ENCODE measurements around the gene DCAF12. TPM values are rescaled to one million over a fixed set of nuclear protein-coding genes. Genes with fewer than 3 reads are reported as not detected.

DCAF12 gene
- 38.3 TPM for total RNA-seq (2021; ENCODE audit: unreplicated experiment)
- 25.2 TPM for polyA plus RNA-seq (2012; ENCODE audit: insufficient read length)
- Bru-seq, nascent RNA: percentile 75 among the genes with signal in this experiment
- percentile 83 among the genes with signal in this experiment for BruChase-seq, experiment 1, labeled RNA remaining after a 2-hour chase
- BruChase-seq, experiment 2, labeled RNA remaining after a 6-hour chase: percentile 79 among the genes with signal in this experiment
- long read RNA-seq, transcript DCAF12-201 (9 exons, 3,667 nt): major isoform, 82 of 101 reads
- long read RNA-seq, partial matches to known transcripts: 3 of 101 reads
- long read RNA-seq, other reads (novel, unspliced or antisense): 16 of 101 reads

DNA sequence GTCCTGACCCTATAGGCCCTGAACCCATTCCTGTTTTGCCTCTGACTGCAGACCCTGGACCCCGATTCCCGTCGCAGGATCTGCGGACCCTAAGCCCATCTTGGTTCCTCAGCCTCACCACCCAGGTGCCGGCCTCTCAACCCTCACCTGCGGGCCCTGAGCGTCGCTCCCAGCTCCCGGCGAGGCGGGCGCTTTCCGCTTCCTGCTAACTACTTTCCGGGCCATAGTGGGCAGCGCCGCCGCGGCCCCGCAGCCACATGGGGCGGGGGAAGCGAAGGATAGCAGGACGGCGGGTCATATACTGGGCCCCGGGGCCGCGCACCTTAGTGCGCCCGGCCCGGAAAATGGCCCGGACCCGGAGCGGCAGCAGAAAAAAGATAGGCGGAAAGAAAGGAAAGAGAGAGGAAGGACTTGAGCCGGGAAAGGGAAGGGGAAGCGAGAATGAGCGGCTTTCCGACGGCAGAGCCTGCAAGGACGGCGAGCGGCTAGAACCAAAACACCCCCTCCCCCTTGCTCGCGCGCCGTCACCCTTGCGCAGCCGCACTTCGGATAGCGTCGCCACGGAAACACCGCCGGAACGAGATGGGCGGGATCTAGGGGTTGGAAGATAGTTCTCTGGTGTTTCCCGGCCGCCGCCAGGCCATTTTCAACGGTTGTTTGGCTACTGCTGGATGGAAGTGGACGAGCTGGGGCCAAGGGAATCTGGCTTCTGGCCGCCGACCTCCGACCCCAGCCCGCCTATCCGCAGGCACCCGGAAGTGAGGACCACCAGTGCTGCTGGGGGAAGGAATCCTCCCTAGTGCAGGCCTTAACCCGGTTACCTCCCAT, at the start of gene DCAF12:
TSS of gene DCAF12 (minus strand) at position 492 of the 828 bp plus-strand sequence. CDS start at position 225, 267 bp downstream.
- TF ChIP-seq, protein P1, sequence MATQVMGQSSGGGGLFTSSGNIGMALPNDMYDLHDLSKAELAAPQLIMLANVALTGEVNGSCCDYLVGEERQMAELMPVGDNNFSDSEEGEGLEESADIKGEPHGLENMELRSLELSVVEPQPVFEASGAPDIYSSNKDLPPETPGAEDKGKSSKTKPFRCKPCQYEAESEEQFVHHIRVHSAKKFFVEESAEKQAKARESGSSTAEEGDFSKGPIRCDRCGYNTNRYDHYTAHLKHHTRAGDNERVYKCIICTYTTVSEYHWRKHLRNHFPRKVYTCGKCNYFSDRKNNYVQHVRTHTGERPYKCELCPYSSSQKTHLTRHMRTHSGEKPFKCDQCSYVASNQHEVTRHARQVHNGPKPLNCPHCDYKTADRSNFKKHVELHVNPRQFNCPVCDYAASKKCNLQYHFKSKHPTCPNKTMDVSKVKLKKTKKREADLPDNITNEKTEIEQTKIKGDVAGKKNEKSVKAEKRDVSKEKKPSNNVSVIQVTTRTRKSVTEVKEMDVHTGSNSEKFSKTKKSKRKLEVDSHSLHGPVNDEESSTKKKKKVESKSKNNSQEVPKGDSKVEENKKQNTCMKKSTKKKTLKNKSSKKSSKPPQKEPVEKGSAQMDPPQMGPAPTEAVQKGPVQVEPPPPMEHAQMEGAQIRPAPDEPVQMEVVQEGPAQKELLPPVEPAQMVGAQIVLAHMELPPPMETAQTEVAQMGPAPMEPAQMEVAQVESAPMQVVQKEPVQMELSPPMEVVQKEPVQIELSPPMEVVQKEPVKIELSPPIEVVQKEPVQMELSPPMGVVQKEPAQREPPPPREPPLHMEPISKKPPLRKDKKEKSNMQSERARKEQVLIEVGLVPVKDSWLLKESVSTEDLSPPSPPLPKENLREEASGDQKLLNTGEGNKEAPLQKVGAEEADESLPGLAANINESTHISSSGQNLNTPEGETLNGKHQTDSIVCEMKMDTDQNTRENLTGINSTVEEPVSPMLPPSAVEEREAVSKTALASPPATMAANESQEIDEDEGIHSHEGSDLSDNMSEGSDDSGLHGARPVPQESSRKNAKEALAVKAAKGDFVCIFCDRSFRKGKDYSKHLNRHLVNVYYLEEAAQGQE (IDR thresholded peaks at IDR 0.05; ENCODE audit: insufficient read depth in 1 of 2, low read depth in 2 of 2, low read length in 1 of 2): peak in 1 of 2 experiments; percentile 21; a peak in 1 of 4 replicates
- peak; percentile 88 for TF ChIP-seq POLR2AphosphoS5 (IDR thresholded peaks at IDR 0.05; ENCODE audit: low read depth, low read length)
- no peak for TF ChIP-seq TCF7L2 (IDR thresholded peaks at IDR 0.05; ENCODE audit: low read depth, low read length)
- peak; percentile 94; the same call in 1 of the 2 replicates for TF ChIP-seq SIN3A (IDR thresholded peaks at IDR 0.05; ENCODE audit: borderline replicate concordance, insufficient read depth, low read depth, low read length)
- TF ChIP-seq, protein P2, sequence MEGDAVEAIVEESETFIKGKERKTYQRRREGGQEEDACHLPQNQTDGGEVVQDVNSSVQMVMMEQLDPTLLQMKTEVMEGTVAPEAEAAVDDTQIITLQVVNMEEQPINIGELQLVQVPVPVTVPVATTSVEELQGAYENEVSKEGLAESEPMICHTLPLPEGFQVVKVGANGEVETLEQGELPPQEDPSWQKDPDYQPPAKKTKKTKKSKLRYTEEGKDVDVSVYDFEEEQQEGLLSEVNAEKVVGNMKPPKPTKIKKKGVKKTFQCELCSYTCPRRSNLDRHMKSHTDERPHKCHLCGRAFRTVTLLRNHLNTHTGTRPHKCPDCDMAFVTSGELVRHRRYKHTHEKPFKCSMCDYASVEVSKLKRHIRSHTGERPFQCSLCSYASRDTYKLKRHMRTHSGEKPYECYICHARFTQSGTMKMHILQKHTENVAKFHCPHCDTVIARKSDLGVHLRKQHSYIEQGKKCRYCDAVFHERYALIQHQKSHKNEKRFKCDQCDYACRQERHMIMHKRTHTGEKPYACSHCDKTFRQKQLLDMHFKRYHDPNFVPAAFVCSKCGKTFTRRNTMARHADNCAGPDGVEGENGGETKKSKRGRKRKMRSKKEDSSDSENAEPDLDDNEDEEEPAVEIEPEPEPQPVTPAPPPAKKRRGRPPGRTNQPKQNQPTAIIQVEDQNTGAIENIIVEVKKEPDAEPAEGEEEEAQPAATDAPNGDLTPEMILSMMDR (IDR thresholded peaks at IDR 0.05): no peak
- Histone ChIP-seq H3K4me1 (ENCODE audit: control insufficient read depth, insufficient read depth, low read length) (peaks cover 17% of the 10 kb centered on the region), H3K27ac (ENCODE audit: low read length) (peak within 1 kb of the TSS; percentile 92), H3K36me3 (ENCODE audit: control insufficient read depth, insufficient read depth, low read length) (peaks cover 7% of the 10 kb centered on the region), H3K9me3 (ENCODE audit: control insufficient read depth, insufficient read depth, low read depth, low read length) (no peaks in the 10 kb centered on the region), H3K27me3 (ENCODE audit: control insufficient read depth, insufficient read depth, low read length) (no peaks in the 10 kb centered on the region), H3K4me3 (ENCODE audit: low read depth in 2 of 2, low read length in 2 of 2) (peak within 1 kb of the TSS; percentile 86 to 90)
- DNase-seq (ENCODE audit: low read depth, low spot score) (peak; percentile 50), ATAC-seq (peak; percentile 96)
- ChIA-PET POLR2A (interaction anchor here (0.5 to 0.6 kb wide), 2 partner anchors 16 to 45 kb away, joined by 3 read pairs; no protein-coding TSS in a partner anchor), CTCF (no interaction called here)
- intact Hi-C loops (cut with micrococcal nuclease; ENCODE audit: unreplicated experiment): no loop called here
- BruUV-seq (replicated peaks): no TSS peak
- in situ Hi-C loops (cut with HindIII; ENCODE audit: low pct_unique_long_range_greater_than_20kb, low sequenced_read_pairs): no loop called here

DNA sequence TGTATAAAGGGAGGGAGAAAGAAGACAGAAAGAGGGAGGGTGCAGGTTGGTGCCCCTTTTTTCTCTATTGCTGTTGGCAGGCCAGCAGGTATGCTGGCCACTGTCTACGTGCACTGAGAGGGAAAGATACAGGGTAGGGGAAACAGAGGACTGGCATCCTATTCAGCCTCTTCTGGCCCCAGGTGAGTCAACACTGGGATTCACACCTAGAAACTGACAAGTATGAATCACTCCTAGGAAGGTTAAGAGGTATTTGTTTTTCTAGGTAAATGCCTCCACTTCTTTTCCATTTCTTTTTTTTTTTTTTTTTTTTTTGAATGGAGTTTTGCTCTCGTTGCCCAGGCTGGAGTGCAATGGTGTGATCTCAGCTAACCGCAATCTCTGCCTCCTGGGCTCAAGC, 49.6 kb upstream of the DCAF12 start:
- intact Hi-C loops (cut with micrococcal nuclease; ENCODE audit: unreplicated experiment): no loop called here
- DNase-seq (ENCODE audit: low read depth, low spot score): no peak

More for the DNA sequence above, 49.6 kb upstream of the DCAF12 start:
- Histone ChIP-seq H3K4me1 (ENCODE audit: control insufficient read depth, insufficient read depth, low read length) (peaks cover 4% of the 10 kb centered on the region; the same call in 1 of the 2 replicates), H3K36me3 (ENCODE audit: control insufficient read depth, insufficient read depth, low read length) (no peaks in the 10 kb centered on the region), H3K27me3 (ENCODE audit: control insufficient read depth, insufficient read depth, low read length) (no peaks in the 10 kb centered on the region), H3K27ac (ENCODE audit: low read length) (no peak overlapping the region), H3K9me3 (ENCODE audit: control insufficient read depth, insufficient read depth, low read depth, low read length) (no peaks in the 10 kb centered on the region), H3K4me3 (ENCODE audit: low read depth in 2 of 2, low read length in 2 of 2) (no peak overlapping the region)
- POLR2A ChIA-PET: no interaction called here
- no TSS peak for BruUV-seq (replicated peaks)
- CTCF ChIA-PET: no interaction called here
- in situ Hi-C loops (cut with HindIII; ENCODE audit: low pct_unique_long_range_greater_than_20kb, low sequenced_read_pairs): no loop called here
- no peak for ATAC-seq
- TF ChIP-seq, protein P1 (IDR thresholded peaks at IDR 0.05; ENCODE audit: insufficient read depth in 1 of 2, low read depth in 2 of 2, low read length in 1 of 2): no peak
- no peak for TF ChIP-seq SIN3A (IDR thresholded peaks at IDR 0.05; ENCODE audit: borderline replicate concordance, insufficient read depth, low read depth, low read length)
- TF ChIP-seq POLR2AphosphoS5 (IDR thresholded peaks at IDR 0.05; ENCODE audit: low read depth, low read length): no peak

All from Panc1 (cell line).